Bone marrow (tissue), 2 donors: ENCODE measurements around the gene EFTUD2.
"Not testable (repeated sequence)": the region's sequence is repeated elsewhere in the genome, so short reads cannot be mapped to it uniquely, and the experiment has no call there.

Source experiments
- DNase-seq, 2 donors: peaks; one replicate each; lab custom pipeline; 2025; lab: John Stamatoyannopoulos, UW

The EFTUD2 gene

DNA sequence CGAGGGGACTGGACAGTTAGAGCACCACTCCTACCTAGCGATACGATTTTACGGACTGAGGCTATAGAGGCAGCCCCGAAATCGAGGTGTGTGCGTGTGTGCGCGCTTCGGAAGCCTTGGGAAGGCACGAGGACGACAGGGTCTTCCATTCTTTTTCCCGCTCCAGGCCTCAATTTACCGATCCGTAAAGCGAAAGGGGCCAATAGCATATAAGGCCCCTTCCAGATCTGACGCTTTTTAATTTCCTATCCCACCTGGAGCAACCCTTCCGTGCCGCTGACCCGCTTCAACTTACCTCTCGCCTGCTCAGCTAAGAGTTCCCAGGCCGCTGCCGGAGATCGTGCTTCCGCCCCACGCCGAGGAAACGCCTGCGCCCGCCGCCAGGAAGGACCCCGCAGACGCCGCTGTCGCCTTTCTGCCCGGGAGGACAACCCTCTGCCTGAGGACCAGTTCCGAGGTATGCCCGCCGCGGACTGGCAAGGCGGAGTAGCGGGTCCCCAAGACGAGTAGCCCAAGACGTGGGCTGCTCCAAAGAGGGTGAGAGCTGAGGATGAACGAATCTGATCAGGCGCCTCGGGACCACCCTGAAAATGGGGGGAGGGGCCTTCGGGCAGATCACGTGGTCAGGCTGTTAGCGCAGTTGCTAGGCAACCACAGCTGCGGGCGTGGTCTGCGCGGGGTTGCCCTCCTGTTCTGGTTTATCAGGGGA is at the start of gene EFTUD2:
TSS of gene EFTUD2 (minus strand) at position 372 of the 709 bp plus-strand sequence. CDS start 4,924 bp downstream, outside the sequence.
- peak; percentile 84 to 95 for DNase-seq

DNA sequence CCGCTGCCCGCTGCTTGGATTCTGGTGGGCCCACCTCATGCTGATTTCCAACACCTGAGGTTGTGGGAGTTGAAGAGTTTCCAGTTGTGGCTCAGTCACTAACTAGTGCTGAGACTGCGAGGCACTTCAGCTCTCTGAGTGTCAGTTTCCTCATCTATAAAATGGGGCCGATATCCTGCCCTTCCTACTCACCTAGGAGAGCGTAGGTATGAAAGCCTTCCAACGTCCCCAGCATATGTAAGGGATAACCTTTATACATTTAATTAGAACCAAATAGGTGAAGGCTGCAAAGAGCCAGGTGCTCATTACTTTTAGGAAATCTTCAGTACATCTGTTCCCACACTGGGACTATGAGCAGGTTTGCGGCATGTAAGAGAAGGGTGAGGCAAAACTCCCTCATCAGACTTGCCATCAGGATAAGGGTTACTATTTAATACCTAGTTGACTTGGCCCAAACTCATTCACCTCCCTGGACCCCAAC is 49.1 kb upstream of the EFTUD2 start:
- DNase-seq, result no peak

DNA sequence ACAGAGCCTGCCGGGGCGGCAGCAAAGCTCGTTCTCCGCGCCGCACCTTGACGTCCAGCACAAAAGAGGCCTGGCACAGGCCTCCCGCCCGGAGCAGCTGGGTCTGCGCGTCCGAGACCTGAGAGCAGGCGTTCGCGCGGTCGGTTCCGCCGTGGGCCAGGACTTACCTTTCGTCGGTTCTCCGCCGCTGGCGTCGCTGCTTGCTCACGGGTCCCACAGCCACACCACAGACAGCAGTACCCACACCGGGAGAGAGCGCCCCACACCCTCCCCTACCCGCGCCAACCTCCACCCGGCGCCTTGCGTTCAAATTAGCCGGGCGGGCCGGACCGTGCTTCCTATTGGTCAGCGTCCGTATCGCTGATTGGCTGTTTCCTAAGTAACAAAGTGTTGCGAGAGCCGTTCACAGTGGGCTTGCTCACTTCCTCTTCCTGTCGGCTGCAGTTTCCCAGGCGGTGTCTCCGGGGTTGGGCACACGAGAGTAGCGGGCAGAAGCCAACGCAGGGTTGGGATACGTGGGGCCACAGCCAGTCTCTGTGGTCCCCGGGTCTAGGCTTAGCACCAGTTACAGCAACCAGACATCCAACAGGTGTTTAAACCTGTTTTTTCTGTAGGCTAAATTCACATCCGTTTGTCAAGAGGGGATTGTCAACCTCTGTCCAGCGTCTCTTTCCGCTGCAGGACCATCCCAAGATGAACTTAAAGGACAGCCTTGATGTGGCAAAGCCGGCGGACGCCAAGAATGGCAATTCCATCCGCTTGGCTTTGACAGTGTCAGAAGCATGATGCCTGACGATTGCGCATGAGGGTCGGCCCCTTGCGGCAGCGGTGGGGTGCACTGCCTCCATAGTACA is 48.4 kb upstream of the EFTUD2 start, which contains the start of gene KIF18B:
TSS of gene KIF18B (minus strand) at position 313 of the 854 bp plus-strand sequence. CDS start 11,429 bp downstream, outside the sequence.
- peak; percentile 68 to 86 for DNase-seq

GRCh38 chr17:44945652-44946051 is 46.4 kb upstream of the EFTUD2 start:
- not testable (repeated sequence) for DNase-seq

- no peak for DNase-seq
Observed at GRCh38 chr17:44942456-44942855, 43.2 kb upstream of the EFTUD2 start.

DNA sequence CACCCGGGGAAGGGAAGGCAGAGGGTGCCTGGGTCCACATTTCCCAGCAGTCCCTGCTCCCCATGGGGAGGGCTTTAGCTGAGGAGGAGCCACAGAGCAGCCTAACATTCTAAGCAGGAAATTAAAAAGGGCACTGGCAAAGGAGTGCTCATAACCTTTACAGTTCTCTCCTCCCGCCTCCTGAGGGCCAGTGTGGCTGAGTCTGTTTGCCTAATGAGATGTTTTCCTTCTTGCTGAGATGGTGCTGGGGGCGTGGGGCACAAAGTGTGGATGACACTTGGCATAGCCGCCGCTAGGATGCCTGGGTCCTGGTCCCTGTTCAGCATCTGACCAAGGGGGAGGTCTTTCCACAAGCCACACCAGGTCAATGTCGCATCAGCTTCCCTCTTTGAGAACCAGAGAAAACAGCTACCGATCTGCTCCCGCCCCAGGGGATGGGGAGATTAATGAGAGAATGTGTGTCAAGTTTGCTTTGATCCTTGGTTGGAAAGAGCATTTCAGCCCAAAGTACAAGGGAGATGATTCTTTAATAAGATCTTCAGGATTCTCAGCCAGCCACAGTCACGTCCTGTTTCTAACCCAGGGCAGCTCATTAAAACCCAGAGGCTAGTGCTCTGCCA is 42.6 kb upstream of the EFTUD2 start:
- no peak for DNase-seq

- DNase-seq, result no peak
Observed at GRCh38 chr17:44940768-44941167, 41.5 kb upstream of the EFTUD2 start.

GRCh38 chr17:44940317-44940716 is 41.1 kb upstream of the EFTUD2 start:
- no peak for DNase-seq

GRCh38 chr17:44935116-44935515 is 35.9 kb upstream of the EFTUD2 start:
- no peak for DNase-seq

GRCh38 chr17:44934745-44935105 is 35.5 kb upstream of the EFTUD2 start:
- DNase-seq, result no peak

DNA sequence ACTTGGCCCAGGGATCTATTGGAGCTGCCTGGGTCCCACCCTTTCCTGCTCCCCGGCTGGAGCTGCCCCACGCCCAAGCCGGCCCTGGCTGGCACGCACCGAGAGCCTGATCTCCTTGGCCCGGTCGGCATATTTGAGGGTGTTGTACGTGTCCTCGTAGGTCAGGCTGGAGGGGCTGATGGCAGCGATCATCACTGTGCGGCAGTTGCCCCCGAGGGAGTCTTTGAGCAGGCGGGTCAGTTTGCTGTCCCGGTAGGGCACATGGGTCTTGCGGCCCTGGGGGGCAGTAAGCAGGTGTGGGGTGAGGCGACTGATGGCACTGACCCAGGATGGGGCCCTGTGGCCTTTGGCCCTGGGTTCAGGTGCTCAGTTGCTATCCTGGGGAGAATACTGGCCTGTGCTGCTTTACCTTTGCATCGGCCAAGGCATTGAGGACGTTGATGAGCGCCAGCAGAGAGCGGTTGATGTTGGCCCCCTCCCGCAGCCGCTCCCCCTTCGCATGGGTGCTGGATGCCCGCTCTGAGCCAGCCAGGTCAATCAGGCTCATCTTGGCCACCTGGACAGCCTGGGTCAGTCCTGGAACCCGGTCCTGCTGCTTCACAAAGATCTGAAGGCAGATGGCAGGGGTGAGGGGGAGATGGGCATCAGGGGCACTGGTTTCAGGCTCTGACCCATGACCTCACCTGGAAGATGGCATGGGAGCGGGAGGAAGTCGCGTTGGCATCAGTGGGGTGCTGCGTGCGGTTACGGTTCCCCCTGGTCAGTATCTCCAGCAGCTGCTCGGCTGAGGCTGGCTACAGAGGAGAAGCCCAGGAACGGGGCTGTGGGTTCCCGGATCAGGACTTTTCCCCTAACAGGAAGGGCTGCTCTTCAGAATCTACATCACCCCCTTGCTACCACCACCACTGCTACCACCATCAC is 34.8 kb upstream of the EFTUD2 start:
- DNase-seq, result no peak

DNA sequence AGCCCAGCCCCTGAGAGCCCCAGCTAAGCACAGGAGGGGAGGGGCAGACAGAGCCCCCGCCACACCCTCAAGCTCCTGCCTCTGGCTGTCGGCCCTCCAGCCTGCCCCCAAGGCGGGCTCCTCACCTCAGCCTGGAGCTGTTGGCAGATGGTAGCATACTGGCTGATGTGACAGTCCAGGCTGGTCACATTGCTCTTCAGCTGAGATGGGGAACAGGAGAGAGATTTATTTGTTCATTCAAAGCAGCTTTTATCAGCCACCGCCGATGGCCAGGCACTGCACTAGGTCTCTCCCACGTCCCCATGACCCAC is 33.5 kb upstream of the EFTUD2 start:
- DNase-seq, result no peak

GRCh38 chr17:44932096-44932786 is 33.0 kb upstream of the EFTUD2 start:
- no peak for DNase-seq

- DNase-seq, result no peak
Observed at GRCh38 chr17:44931376-44931775, 32.1 kb upstream of the EFTUD2 start.

- DNase-seq, result no peak
Observed at GRCh38 chr17:44930667-44931066, 31.4 kb upstream of the EFTUD2 start.

- no peak for DNase-seq
Observed at GRCh38 chr17:44928950-44929720, 29.9 kb upstream of the EFTUD2 start.

DNA sequence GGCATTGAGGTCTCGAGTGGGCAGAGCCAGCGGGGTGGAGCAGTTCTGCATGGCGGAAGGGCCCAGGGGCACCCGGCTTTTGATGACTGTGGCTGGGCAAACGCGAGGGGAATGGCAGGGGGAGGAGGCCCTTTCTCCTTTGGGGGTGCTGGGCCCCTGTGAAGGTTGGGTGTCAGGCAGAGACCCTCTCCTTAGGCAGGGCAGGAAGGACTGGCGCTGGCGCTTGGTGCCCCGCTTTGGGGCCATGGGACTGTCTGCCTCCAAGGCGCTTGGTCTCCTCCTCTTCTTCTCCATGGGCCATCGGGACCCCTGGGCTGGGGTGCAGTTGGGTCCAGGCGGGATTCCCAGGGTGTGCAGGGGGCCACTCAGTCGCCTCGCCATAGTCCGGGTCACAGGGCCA is 28.9 kb upstream of the EFTUD2 start:
- DNase-seq, result no peak

DNA sequence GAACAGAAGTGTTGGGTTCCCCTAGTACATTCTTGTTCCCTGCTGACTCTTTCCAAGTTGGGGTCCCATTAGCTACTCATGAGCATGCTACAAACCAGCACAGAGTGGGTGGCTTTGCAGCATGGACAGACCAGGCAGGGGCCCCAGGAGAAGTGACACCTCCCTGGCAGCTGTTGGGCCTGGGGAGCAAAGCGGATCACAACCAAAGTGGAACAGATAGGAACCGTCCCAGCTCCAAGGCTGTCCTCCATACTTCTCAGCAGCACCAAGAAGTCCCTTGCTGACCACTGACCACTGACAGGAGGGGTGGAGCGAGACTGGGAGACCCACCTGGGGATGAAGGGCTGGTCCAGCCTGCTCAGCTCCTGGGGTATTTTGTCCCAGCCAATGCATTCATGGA is 28.5 kb upstream of the EFTUD2 start:
- no peak for DNase-seq

GRCh38 chr17:44926821-44927525 is 27.7 kb upstream of the EFTUD2 start:
- DNase-seq, result no peak
